Measurements from ENCODE around the gene WDR26. TPM values are rescaled to one million over a fixed set of nuclear protein-coding genes. Genes with fewer than 3 reads are reported as not detected.

Gene WDR26
- total and polyA plus RNA-seq, 2 experiments from 2014 or later, result 10.7 to 43.4 TPM

- in situ Hi-C loops (cut with MboI), result no loop called here
- H4K20me1 ChIP-seq (ENCODE audit: insufficient read depth), result no peaks in the 10 kb centered on the region
- WGBS, 2 experiments (ENCODE audit: low coverage in 1 of 2, low lambda C conversion rate in 2 of 2, missing lambda C conversion rate in 2 of 2), result 95 to 98% methylated on average over 1 of the region's 1 CpG
- H3F3A ChIP-seq (ENCODE audit: insufficient read depth), result peaks cover 31% of the 10 kb centered on the region
- peaks cover 85% of the 10 kb centered on the region for H3K79me2 ChIP-seq (ENCODE audit: insufficient read depth)
- no peak overlapping the region for H3K4me2 ChIP-seq (ENCODE audit: unreplicated experiment)
- H3K4me3 ChIP-seq, result no peak overlapping the region
- H3K4me1 ChIP-seq (ENCODE audit: insufficient read depth), result peaks cover 10% of the 10 kb centered on the region
- no peaks in the 10 kb centered on the region for H3K27me3 ChIP-seq (replicated peaks; ENCODE audit: insufficient read depth)
- H2AFZ ChIP-seq, result no peak overlapping the region
- DNase-seq, result no peak
- peaks cover 77% of the 10 kb centered on the region for H3K36me3 ChIP-seq (ENCODE audit: low read depth)
- TF ChIP-seq EZH2 (IDR thresholded peaks at IDR 0.05; ENCODE audit: insufficient read depth, poor library complexity, severe bottlenecking) (no peak), EZH2phosphoT487 (IDR thresholded peaks at IDR 0.05; ENCODE audit: insufficient read depth, low read depth) (no peak)
- no peaks in the 10 kb centered on the region for H3K9me2 ChIP-seq (ENCODE audit: insufficient read depth)
- H3K27ac ChIP-seq, result no peak overlapping the region
- no peaks in the 10 kb centered on the region for H3K9me3 ChIP-seq (ENCODE audit: low read depth)
- no peak overlapping the region for H3K9ac ChIP-seq
Observed at GRCh38 chr1:224402472-224403036, 32.0 kb downstream of the WDR26 start.

GRCh38 chr1:224399887-224400286, 34.7 kb downstream of the WDR26 start:
- H3F3A ChIP-seq (ENCODE audit: insufficient read depth), result peaks cover 45% of the 10 kb centered on the region
- no peak overlapping the region for H3K4me3 ChIP-seq
- in situ Hi-C loops (cut with MboI), result no loop called here
- DNase-seq, result no peak
- no peaks in the 10 kb centered on the region for H4K20me1 ChIP-seq (ENCODE audit: insufficient read depth)
- H2AFZ ChIP-seq, result no peak overlapping the region
- H3K9ac ChIP-seq, result no peak overlapping the region
- no peak overlapping the region for H3K4me2 ChIP-seq (ENCODE audit: unreplicated experiment)
- WGBS, 2 experiments (ENCODE audit: low coverage in 1 of 2, low lambda C conversion rate in 2 of 2, missing lambda C conversion rate in 2 of 2), result 52 to 58% methylated on average over 1 of the region's 1 CpG
- H3K79me2 ChIP-seq (ENCODE audit: insufficient read depth), result peaks cover 85% of the 10 kb centered on the region
- H3K27ac ChIP-seq, result no peak overlapping the region
- no peaks in the 10 kb centered on the region for H3K27me3 ChIP-seq (replicated peaks; ENCODE audit: insufficient read depth)
- no peaks in the 10 kb centered on the region for H3K9me3 ChIP-seq (ENCODE audit: low read depth)
- peaks cover 88% of the 10 kb centered on the region for H3K36me3 ChIP-seq (ENCODE audit: low read depth)
- H3K9me2 ChIP-seq (ENCODE audit: insufficient read depth), result no peaks in the 10 kb centered on the region
- no peak for TF ChIP-seq EZH2phosphoT487 (IDR thresholded peaks at IDR 0.05; ENCODE audit: insufficient read depth, low read depth)
- H3K4me1 ChIP-seq (ENCODE audit: insufficient read depth), result no peaks in the 10 kb centered on the region

GRCh38 chr1:224393294-224393693, 41.3 kb downstream of the WDR26 start:
- Histone ChIP-seq H3K9me3 (ENCODE audit: low read depth) (no peaks in the 10 kb centered on the region), H2AFZ (no peak overlapping the region), H3K4me1 (ENCODE audit: insufficient read depth) (no peaks in the 10 kb centered on the region), H3K9ac (no peak overlapping the region), H3K9me2 (ENCODE audit: insufficient read depth) (no peaks in the 10 kb centered on the region), H3K27ac (no peak overlapping the region; the same call in 1 of the 2 replicates), H3K4me3 (no peak overlapping the region), H3K4me2 (ENCODE audit: unreplicated experiment) (no peak overlapping the region), H4K20me1 (ENCODE audit: insufficient read depth) (no peaks in the 10 kb centered on the region), H3F3A (ENCODE audit: insufficient read depth) (peaks cover 62% of the 10 kb centered on the region), H3K79me2 (ENCODE audit: insufficient read depth) (peaks cover 53% of the 10 kb centered on the region), H3K27me3 (replicated peaks; ENCODE audit: insufficient read depth) (no peaks in the 10 kb centered on the region), H3K36me3 (ENCODE audit: low read depth) (peaks cover 95% of the 10 kb centered on the region)
- in situ Hi-C loops (cut with MboI), result no loop called here
- DNase-seq, result no peak
- WGBS, 2 experiments (ENCODE audit: low coverage in 1 of 2, low lambda C conversion rate in 2 of 2, missing lambda C conversion rate in 2 of 2), result 96 to 98% methylated on average over 3 of the region's 3 CpGs
- TF ChIP-seq EZH2 (IDR thresholded peaks at IDR 0.05; ENCODE audit: insufficient read depth, poor library complexity, severe bottlenecking), result no peak
- TF ChIP-seq EZH2phosphoT487 (IDR thresholded peaks at IDR 0.05; ENCODE audit: insufficient read depth, low read depth), result no peak

DNA sequence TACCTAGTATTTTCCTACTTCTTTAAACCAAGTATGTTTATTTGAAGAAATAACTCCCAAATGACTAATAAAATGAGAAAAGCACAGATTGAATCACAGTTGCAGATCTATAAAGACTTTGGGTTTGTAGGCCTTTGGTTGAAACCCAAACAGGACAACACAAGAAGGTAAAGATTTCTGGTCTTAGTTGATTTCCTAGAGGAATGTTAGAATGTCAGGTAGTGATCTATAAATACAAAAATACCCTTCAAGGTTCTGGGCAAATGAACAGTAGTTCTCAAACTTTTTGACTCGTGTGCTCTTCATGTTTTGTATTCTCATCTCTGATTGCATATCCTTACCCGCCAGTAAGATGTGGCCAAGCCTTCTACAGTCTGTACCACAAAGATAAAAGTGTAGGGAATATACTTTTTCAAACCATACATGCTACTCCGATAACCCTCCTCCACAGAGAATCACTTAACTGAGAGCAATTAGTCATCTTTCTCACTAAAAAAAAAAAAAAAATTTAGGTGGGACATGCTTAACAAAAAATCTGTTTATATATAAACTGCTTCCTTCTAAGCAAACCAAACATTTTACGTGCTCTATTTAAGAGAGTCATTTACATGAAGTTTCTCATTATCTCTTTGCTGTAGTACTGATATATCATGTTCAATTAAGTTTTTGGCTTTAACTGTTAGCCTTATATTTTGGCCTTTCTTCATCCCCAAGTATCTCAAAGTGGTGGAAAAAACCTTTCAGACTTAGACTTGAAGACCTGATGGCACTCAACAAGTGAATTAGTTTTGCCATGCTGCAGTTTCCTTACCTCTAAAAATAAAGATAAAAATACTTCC, 42.0 kb downstream of the WDR26 start:
- DNase-seq, result peak; percentile 23
- Histone ChIP-seq H3K9me2 (ENCODE audit: insufficient read depth) (no peaks in the 10 kb centered on the region), H3K27me3 (replicated peaks; ENCODE audit: insufficient read depth) (no peaks in the 10 kb centered on the region), H3K4me2 (ENCODE audit: unreplicated experiment) (no peak overlapping the region), H3K27ac (no peak overlapping the region), H3K4me1 (ENCODE audit: insufficient read depth) (no peaks in the 10 kb centered on the region), H3K9ac (no peak overlapping the region), H3K79me2 (ENCODE audit: insufficient read depth) (peaks cover 47% of the 10 kb centered on the region), H3K9me3 (ENCODE audit: low read depth) (no peaks in the 10 kb centered on the region), H3K4me3 (no peak overlapping the region), H4K20me1 (ENCODE audit: insufficient read depth) (no peaks in the 10 kb centered on the region), H3F3A (ENCODE audit: insufficient read depth) (peaks cover 63% of the 10 kb centered on the region), H3K36me3 (ENCODE audit: low read depth) (peaks cover 95% of the 10 kb centered on the region), H2AFZ (no peak overlapping the region)
- in situ Hi-C loops (cut with MboI), result no loop called here
- TF ChIP-seq EZH2phosphoT487 (IDR thresholded peaks at IDR 0.05; ENCODE audit: insufficient read depth, low read depth) (no peak), EZH2 (IDR thresholded peaks at IDR 0.05; ENCODE audit: insufficient read depth, poor library complexity, severe bottlenecking) (no peak)
- 94% methylated on average over 4 of the region's 4 CpGs for WGBS, 2 experiments (ENCODE audit: low coverage in 1 of 2, low lambda C conversion rate in 2 of 2, missing lambda C conversion rate in 2 of 2)
